ENCODE data around the gene HS2ST1.
"Not testable (repeated sequence)": the region's sequence is repeated elsewhere in the genome, so short reads cannot be mapped to it uniquely, and the experiment has no call there.

The HS2ST1 gene

GRCh38 chr1:87028576-87028975, 114.1 kb downstream of the HS2ST1 start:
- no peak for DNase-seq

GRCh38 chr1:87030740-87031690, 116.6 kb downstream of the HS2ST1 start:
- DNase-seq: no peak

- no peak for DNase-seq
Measured at GRCh38 chr1:87034351-87034750, 119.9 kb downstream of the HS2ST1 start.

- DNase-seq: no peak
Measured at GRCh38 chr1:87039096-87039495, 124.7 kb downstream of the HS2ST1 start.

GRCh38 chr1:87042111-87042811, 127.8 kb downstream of the HS2ST1 start:
- no peak for DNase-seq

GRCh38 chr1:87044424-87044823, 130.0 kb downstream of the HS2ST1 start:
- DNase-seq: no peak

GRCh38 chr1:87044840-87045239, 130.4 kb downstream of the HS2ST1 start:
- no peak for DNase-seq

GRCh38 chr1:87045761-87046304, 131.4 kb downstream of the HS2ST1 start:
- peak; percentile 34 for DNase-seq

- DNase-seq: no peak
Measured at GRCh38 chr1:87046951-87047350, 132.5 kb downstream of the HS2ST1 start.

- no peak for DNase-seq
Measured at GRCh38 chr1:87048237-87048636, 133.8 kb downstream of the HS2ST1 start.

- DNase-seq: no peak
Measured at GRCh38 chr1:87051965-87052364, 137.5 kb downstream of the HS2ST1 start.

GRCh38 chr1:87052400-87052799, 138.0 kb downstream of the HS2ST1 start:
- no peak for DNase-seq

- no peak for DNase-seq
Measured at GRCh38 chr1:87052961-87053360, 138.5 kb downstream of the HS2ST1 start.

- DNase-seq: no peak
Measured at GRCh38 chr1:87053446-87053845, 139.0 kb downstream of the HS2ST1 start.

GRCh38 chr1:87056974-87057373, 142.5 kb downstream of the HS2ST1 start:
- no peak for DNase-seq

GRCh38 chr1:87058343-87058649, 143.9 kb downstream of the HS2ST1 start:
- DNase-seq: no peak

GRCh38 chr1:87061742-87062156, 147.3 kb downstream of the HS2ST1 start:
- DNase-seq: no peak

- DNase-seq: no peak
Measured at GRCh38 chr1:87062687-87063086, 148.3 kb downstream of the HS2ST1 start.

GRCh38 chr1:87064309-87064708, 149.9 kb downstream of the HS2ST1 start:
- no peak for DNase-seq

GRCh38 chr1:87064986-87065385, 150.6 kb downstream of the HS2ST1 start:
- no peak for DNase-seq

GRCh38 chr1:87066708-87067107, 152.3 kb downstream of the HS2ST1 start:
- DNase-seq: not testable (repeated sequence)

GRCh38 chr1:87072411-87072810, 158.0 kb downstream of the HS2ST1 start:
- no peak for DNase-seq

- DNase-seq: no peak
Measured at GRCh38 chr1:87072904-87073303, 158.5 kb downstream of the HS2ST1 start.

All from activated T-cell treated with anti-CD3 and anti-CD28 coated beads, Interleukin-2, amount 50 U/mL, for 1 hour (primary cell).